Central memory CD4-positive, alpha-beta T cell (primary cell): Measurements from ENCODE around the gene NNT.
"Not testable (repeated sequence)": the region's sequence is repeated elsewhere in the genome, so short reads cannot be mapped to it uniquely, and the experiment has no call there.

Experiments
- DNase-seq: peaks from one replicate; pipeline ENCODE4 v3.0.0; 2022

The NNT gene

DNA sequence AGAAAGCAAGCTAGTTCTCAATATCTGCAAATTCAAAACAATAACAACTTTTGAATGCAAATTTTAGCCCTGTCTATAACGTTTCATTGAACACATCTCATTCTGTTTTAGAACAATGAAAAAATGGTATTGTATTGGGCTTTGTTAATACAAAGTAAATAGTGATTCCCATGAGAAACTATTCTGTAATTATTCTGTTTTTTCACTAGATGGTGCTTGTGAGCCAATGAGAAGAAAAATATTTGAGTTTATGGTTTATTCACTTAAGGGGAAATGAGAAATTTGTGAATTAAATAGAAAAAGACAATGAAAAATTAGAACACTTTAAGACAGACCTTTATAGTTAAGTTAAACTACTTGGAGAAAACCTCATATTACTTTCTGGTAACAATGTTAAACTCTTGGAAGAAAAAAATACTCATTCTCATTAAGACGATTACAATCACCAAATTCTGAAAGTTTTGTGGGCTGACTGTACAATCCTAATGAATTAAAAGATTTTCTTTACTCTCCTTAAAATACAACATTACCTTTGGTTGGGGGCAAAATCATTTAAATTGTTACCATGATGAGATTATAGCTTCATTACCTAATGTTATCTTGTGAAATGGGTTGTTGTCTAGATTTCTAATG, 127.0 kb downstream of the NNT start:
- no peak for DNase-seq

DNA sequence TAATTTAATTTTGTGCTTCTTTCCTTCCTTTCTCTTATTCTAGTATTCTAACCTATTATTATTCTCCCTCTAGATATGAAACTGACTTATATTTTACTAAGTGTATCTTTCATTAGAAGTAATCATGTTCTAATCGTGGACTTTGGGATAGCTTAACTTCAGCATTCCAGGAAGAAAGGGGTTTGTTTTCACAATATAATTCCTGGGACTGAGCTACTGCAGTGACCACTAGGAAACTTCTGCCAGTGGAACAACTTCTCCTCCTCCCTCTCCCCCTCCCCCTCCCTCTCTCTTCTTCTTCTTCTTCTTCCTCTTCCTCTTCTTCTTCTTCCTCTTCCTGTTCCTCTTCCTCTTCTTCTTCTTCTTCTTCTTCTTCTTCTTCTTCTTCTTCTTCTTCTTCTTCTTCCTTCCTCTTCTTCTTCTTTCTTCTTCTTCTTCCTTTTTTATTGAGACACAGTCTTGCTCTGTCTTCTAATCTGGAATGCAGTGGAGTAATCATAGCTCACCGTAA, 127.9 kb downstream of the NNT start:
- no peak for DNase-seq

- DNase-seq, result no peak
Observed at GRCh38 chr5:43731573-43731972, 128.6 kb downstream of the NNT start.

- DNase-seq, result not testable (repeated sequence)
Observed at GRCh38 chr5:43745923-43746548, 143.1 kb downstream of the NNT start.

DNA sequence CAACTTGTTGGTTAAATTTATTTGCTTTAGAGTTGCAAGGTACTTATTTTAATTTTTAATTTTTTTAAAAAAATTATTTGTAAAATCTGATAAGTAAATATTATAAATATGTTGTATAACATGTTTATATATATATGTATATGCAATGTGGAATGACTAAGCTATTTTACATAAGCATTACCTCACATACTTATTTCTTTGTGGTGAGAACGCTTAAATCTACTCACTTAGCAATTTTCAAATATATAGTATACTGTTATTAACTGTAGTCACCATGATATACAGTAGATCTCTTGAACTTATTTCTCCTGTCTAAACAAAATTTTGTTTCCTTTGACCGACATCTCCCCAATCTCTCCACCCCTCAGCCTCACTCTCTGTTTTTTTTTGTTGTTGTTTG, 147.8 kb downstream of the NNT start:
- no peak for DNase-seq

- no peak for DNase-seq
Observed at GRCh38 chr5:43753069-43753468, 150.1 kb downstream of the NNT start.
